ENCODE results near the gene GALNTL6. TPM values are rescaled to one million over a fixed set of nuclear protein-coding genes. Genes with fewer than 3 reads are reported as not detected.

Gene GALNTL6
- total RNA-seq, 1 donor from 2014 or later, result 0.34 TPM

GRCh38 chr4:171896426-171896825 lies 83.2 kb downstream of the GALNTL6 start:
- Mint-ChIP-seq H3K4me1 (ENCODE audit: low read depth, unreplicated experiment) (no peaks in the 10 kb centered on the region), H3K36me3 (ENCODE audit: unreplicated experiment) (peaks cover 5% of the 10 kb centered on the region), H3K27ac (ENCODE audit: unreplicated experiment) (no peak overlapping the region), H3K27me3 (ENCODE audit: unreplicated experiment) (no peaks in the 10 kb centered on the region), H3K9me3 (ENCODE audit: unreplicated experiment) (peaks cover 2% of the 10 kb centered on the region), H3K4me3 (ENCODE audit: unreplicated experiment) (no peak overlapping the region)
- no peak for DNase-seq
- TF ChIP-seq CTCF (IDR thresholded peaks at IDR 0.05; ENCODE audit: partially characterized antibody, unreplicated experiment), result no peak

GRCh38 chr4:171919314-171919713 lies 106.1 kb downstream of the GALNTL6 start:
- H3K36me3 Mint-ChIP-seq (ENCODE audit: unreplicated experiment), result no peaks in the 10 kb centered on the region

GRCh38 chr4:171920901-171921300 lies 107.7 kb downstream of the GALNTL6 start:
- no peaks in the 10 kb centered on the region for H3K4me1 Mint-ChIP-seq (ENCODE audit: low read depth, unreplicated experiment)
- H3K9me3 Mint-ChIP-seq (ENCODE audit: unreplicated experiment), result no peaks in the 10 kb centered on the region
- no peak overlapping the region for H3K27ac Mint-ChIP-seq (ENCODE audit: unreplicated experiment)
- H3K27me3 Mint-ChIP-seq (ENCODE audit: unreplicated experiment), result no peaks in the 10 kb centered on the region
- no peak for DNase-seq
- no peaks in the 10 kb centered on the region for H3K36me3 Mint-ChIP-seq (ENCODE audit: unreplicated experiment)
- H3K4me3 Mint-ChIP-seq (ENCODE audit: unreplicated experiment), result no peak overlapping the region
- no peak for TF ChIP-seq CTCF (IDR thresholded peaks at IDR 0.05; ENCODE audit: partially characterized antibody, unreplicated experiment)

More at GRCh38 chr4:171919314-171919713, 106.1 kb downstream of the GALNTL6 start:
- H3K27ac Mint-ChIP-seq (ENCODE audit: unreplicated experiment), result no peak overlapping the region
- H3K4me3 Mint-ChIP-seq (ENCODE audit: unreplicated experiment), result no peak overlapping the region
- H3K9me3 Mint-ChIP-seq (ENCODE audit: unreplicated experiment), result no peaks in the 10 kb centered on the region
- H3K27me3 Mint-ChIP-seq (ENCODE audit: unreplicated experiment), result no peaks in the 10 kb centered on the region
- DNase-seq, result no peak
- TF ChIP-seq CTCF (IDR thresholded peaks at IDR 0.05; ENCODE audit: partially characterized antibody, unreplicated experiment), result no peak
- no peaks in the 10 kb centered on the region for H3K4me1 Mint-ChIP-seq (ENCODE audit: low read depth, unreplicated experiment)

GRCh38 chr4:171924746-171925376 lies 111.7 kb downstream of the GALNTL6 start:
- no peak overlapping the region for H3K27ac Mint-ChIP-seq (ENCODE audit: unreplicated experiment)
- H3K9me3 Mint-ChIP-seq (ENCODE audit: unreplicated experiment), result no peaks in the 10 kb centered on the region
- H3K36me3 Mint-ChIP-seq (ENCODE audit: unreplicated experiment), result no peaks in the 10 kb centered on the region
- no peak for TF ChIP-seq CTCF (IDR thresholded peaks at IDR 0.05; ENCODE audit: partially characterized antibody, unreplicated experiment)
- H3K4me1 Mint-ChIP-seq (ENCODE audit: low read depth, unreplicated experiment), result no peaks in the 10 kb centered on the region
- no peaks in the 10 kb centered on the region for H3K27me3 Mint-ChIP-seq (ENCODE audit: unreplicated experiment)
- DNase-seq, result no peak
- H3K4me3 Mint-ChIP-seq (ENCODE audit: unreplicated experiment), result no peak overlapping the region

- H3K27ac Mint-ChIP-seq (ENCODE audit: unreplicated experiment), result no peak overlapping the region
- H3K4me3 Mint-ChIP-seq (ENCODE audit: unreplicated experiment), result no peak overlapping the region
- H3K27me3 Mint-ChIP-seq (ENCODE audit: unreplicated experiment), result no peaks in the 10 kb centered on the region
- TF ChIP-seq CTCF (IDR thresholded peaks at IDR 0.05; ENCODE audit: partially characterized antibody, unreplicated experiment), result no peak
- no peaks in the 10 kb centered on the region for H3K9me3 Mint-ChIP-seq (ENCODE audit: unreplicated experiment)
- no peaks in the 10 kb centered on the region for H3K36me3 Mint-ChIP-seq (ENCODE audit: unreplicated experiment)
- no peaks in the 10 kb centered on the region for H3K4me1 Mint-ChIP-seq (ENCODE audit: low read depth, unreplicated experiment)
- DNase-seq, result no peak
These were observed 115.1 kb downstream of the GALNTL6 start for GRCh38 chr4:171928336-171928735.

Measured in glutamatergic neuron (in vitro differentiated cells).